Keratinocyte (primary cell): Measurements from ENCODE around the gene COL11A1. TPM values are rescaled to one million over a fixed set of nuclear protein-coding genes. Genes with fewer than 3 reads are reported as not detected.

ENCODE experiments used
- DNase-seq: peaks from one replicate; pipeline ENCODE4 v3.0.0-alpha.2; 2011; ENCODE audit warnings: low read depth, missing footprints, low spot score
- FAIRE-seq: peaks from 2 replicates; lab custom pipeline; 2011; peaks lifted over from hg19 to GRCh38; lab: Jason Lieb, UNC
- H2AFZ ChIP-seq: 2 replicates; pipeline ENCODE4 v1.6.0; 2012; ENCODE audit warnings: low read length, control low read depth, inconsistent platforms; ENCODE audit not compliant: control insufficient read depth
- H3K27ac ChIP-seq: 2 replicates; pipeline ENCODE4 v1.5.1; 2011; ENCODE audit warnings: low read length; ENCODE audit not compliant: control insufficient read depth, insufficient read depth
- H3K27me3 ChIP-seq: 3 replicates; pipeline ENCODE4 v1.6.0; 2011; ENCODE audit warnings: low read length; ENCODE audit not compliant: control insufficient read depth, insufficient read depth; ENCODE audit errors: extremely low read depth
- H3K36me3 ChIP-seq, 2 experiments: 2 replicates in 1 of 2; 3 replicates in 1 of 2; pipeline ENCODE4 v1.5.1; 2011; ENCODE audit warnings: low read length in 2 of 2, mild to moderate bottlenecking in 1 of 2; ENCODE audit not compliant: control insufficient read depth in 2 of 2, insufficient read depth in 2 of 2; ENCODE audit errors: extremely low read depth in 1 of 2
- H3K4me1 ChIP-seq: 3 replicates; pipeline ENCODE4 v1.5.1; 2011; ENCODE audit warnings: low read length; ENCODE audit not compliant: control insufficient read depth, insufficient read depth; ENCODE audit errors: extremely low read depth
- H3K4me2 ChIP-seq: 3 replicates; pipeline ENCODE4 v1.6.0; 2011; ENCODE audit warnings: low read depth, low read length; ENCODE audit not compliant: control insufficient read depth, insufficient read depth; ENCODE audit errors: extremely low read depth
- H3K4me3 ChIP-seq, 3 experiments: fragments of 200-600 bp in 1 of 3; sonication (generic) in 1 of 3; 2 replicates in 2 of 3; 3 replicates in 1 of 3; pipeline ENCODE4 v1.5.1; 2011 to 2016; ENCODE audit warnings: low read length in 3 of 3, mild to moderate bottlenecking in 3 of 3, control low read depth in 2 of 3, inconsistent platforms in 1 of 3, low read depth in 1 of 3, mixed read lengths in 1 of 3, mixed run types in 1 of 3, moderate library complexity in 1 of 3; ENCODE audit not compliant: control insufficient read depth in 2 of 3, insufficient read depth in 2 of 3; ENCODE audit errors: extremely low read depth in 1 of 3
- H3K79me2 ChIP-seq: 2 replicates; pipeline ENCODE4 v1.6.0; 2012; ENCODE audit warnings: low read length; ENCODE audit not compliant: control insufficient read depth, insufficient read depth
- H3K9ac ChIP-seq: 3 replicates; pipeline ENCODE4 v1.6.0; 2011; ENCODE audit warnings: low read length; ENCODE audit not compliant: control insufficient read depth, insufficient read depth; ENCODE audit errors: extremely low read depth
- H3K9me1 ChIP-seq: 3 replicates; pipeline ENCODE4 v1.6.0; 2011; ENCODE audit warnings: low read length; ENCODE audit not compliant: control insufficient read depth, insufficient read depth; ENCODE audit errors: extremely low read depth
- H3K9me3 ChIP-seq: 2 replicates; pipeline ENCODE4 v1.5.1; 2012; ENCODE audit warnings: low read depth, low read length; ENCODE audit not compliant: control insufficient read depth
- H4K20me1 ChIP-seq: 3 replicates; pipeline ENCODE4 v1.6.0; 2011; ENCODE audit warnings: low read length; ENCODE audit not compliant: control insufficient read depth, insufficient read depth; ENCODE audit errors: extremely low read depth
- EZH2 ChIP-seq: IDR thresholded peaks from one replicate; pipeline ENCODE4 v1.6.1; 2012; ENCODE audit warnings: inconsistent platforms, mild to moderate bottlenecking, low read length, moderate library complexity
- dilution Hi-C: fragments of 300-500 bp; cut with MboI; formaldehyde crosslinking; loops from one replicate; pipeline ENCODE4 v1.7.0; 2020; ENCODE audit warnings: low sequenced_read_pairs; ENCODE audit not compliant: extremely low pct_ligation_motif_present
- polyA plus RNA-seq, 5 experiments: library from polyadenylated mRNA; depleted of rRNA in 3 of 5; stranded (reverse) in 3 of 5; stranded (forward) in 1 of 5; unstranded in 1 of 5; fragments of >200 nt; gene quantifications; 1 replicate in 1 of 5; 2 replicates in 3 of 5; 3 replicates in 1 of 5; pipeline versions ENCODE4 v1.2.1 to v1.2.3, GENCODE V29; 2011 to 2012; ENCODE audit warnings: missing spikeins in 2 of 5, low read depth in 1 of 5, low replicate concordance in 1 of 5
- TF ChIP-seq, protein P1 (sequence below), 3 experiments: IDR thresholded peaks in 1 of 3; conservative IDR thresholded peaks in 1 of 3; optimal IDR thresholded peaks in 1 of 3; 2 replicates in 2 of 3; 3 replicates in 1 of 3; pipeline versions ENCODE3 to v1.5.1; 2011; ENCODE audit warnings: low read length in 3 of 3, mild to moderate bottlenecking in 3 of 3, moderate library complexity in 2 of 3, control low read depth in 1 of 3, inconsistent platforms in 1 of 3; ENCODE audit not compliant: insufficient read depth in 2 of 3; ENCODE audit errors: extremely low read depth in 1 of 3

COL11A1 gene
- polyA plus RNA-seq, 1 donor (not counting 4 experiments of a cell fraction or from before 2014, with no cell fraction given): 0.37 TPM

DNA sequence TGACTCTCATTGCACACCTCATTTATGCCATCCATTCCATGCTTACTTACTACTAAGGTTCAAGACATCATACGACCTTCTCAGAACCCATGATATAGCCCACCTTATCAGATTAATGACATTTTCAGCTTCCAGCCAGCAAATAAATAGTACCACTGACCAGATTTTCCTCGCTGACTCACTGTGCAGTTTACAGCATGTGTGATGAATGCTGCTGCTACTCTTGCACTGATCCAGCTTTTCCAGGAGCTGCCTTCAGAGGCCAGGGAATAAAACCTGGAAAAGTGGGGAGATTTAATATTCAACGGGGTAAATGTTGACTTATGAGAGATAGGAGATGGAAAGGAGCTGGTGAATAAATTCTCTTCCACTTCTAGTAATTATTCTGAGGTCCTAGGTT lies 247.1 kb downstream of the COL11A1 start:
- no peak for TF ChIP-seq EZH2
- TF ChIP-seq, protein P1, sequence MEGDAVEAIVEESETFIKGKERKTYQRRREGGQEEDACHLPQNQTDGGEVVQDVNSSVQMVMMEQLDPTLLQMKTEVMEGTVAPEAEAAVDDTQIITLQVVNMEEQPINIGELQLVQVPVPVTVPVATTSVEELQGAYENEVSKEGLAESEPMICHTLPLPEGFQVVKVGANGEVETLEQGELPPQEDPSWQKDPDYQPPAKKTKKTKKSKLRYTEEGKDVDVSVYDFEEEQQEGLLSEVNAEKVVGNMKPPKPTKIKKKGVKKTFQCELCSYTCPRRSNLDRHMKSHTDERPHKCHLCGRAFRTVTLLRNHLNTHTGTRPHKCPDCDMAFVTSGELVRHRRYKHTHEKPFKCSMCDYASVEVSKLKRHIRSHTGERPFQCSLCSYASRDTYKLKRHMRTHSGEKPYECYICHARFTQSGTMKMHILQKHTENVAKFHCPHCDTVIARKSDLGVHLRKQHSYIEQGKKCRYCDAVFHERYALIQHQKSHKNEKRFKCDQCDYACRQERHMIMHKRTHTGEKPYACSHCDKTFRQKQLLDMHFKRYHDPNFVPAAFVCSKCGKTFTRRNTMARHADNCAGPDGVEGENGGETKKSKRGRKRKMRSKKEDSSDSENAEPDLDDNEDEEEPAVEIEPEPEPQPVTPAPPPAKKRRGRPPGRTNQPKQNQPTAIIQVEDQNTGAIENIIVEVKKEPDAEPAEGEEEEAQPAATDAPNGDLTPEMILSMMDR (optimal IDR thresholded peaks at IDR 0.05 in 1 of 3, IDR thresholded peaks at IDR 0.05 in 1 of 3, conservative IDR thresholded peaks at IDR 0.05 in 1 of 3; ENCODE audit: extremely low read depth in 1 of 3, insufficient read depth in 2 of 3, low read length in 3 of 3): no peak
- Histone ChIP-seq H3K9me1 (no peaks in the 10 kb centered on the region), H3K9me3 (no peaks in the 10 kb centered on the region), H4K20me1 (no peaks in the 10 kb centered on the region), H3K27ac (no peak overlapping the region), H2AFZ (no peak overlapping the region), H3K27me3 (no peaks in the 10 kb centered on the region), H3K36me3 (no peaks in the 10 kb centered on the region), H3K4me2 (no peak overlapping the region), H3K9ac (no peak overlapping the region), H3K79me2 (no peaks in the 10 kb centered on the region), H3K4me1 (no peaks in the 10 kb centered on the region), H3K4me3 (no peak overlapping the region)
- DNase-seq (no peak), FAIRE-seq (no peak)
- dilution Hi-C loops: no loop called here

GRCh38 chr1:102858695-102859094 lies 249.6 kb downstream of the COL11A1 start:
- Histone ChIP-seq H3K4me1 (no peaks in the 10 kb centered on the region), H4K20me1 (no peaks in the 10 kb centered on the region), H3K9me1 (no peaks in the 10 kb centered on the region), H3K9me3 (no peaks in the 10 kb centered on the region), H3K79me2 (no peaks in the 10 kb centered on the region), H2AFZ (no peak overlapping the region), H3K4me3 (no peak overlapping the region), H3K27me3 (no peaks in the 10 kb centered on the region), H3K4me2 (no peak overlapping the region), H3K27ac (no peak overlapping the region), H3K9ac (no peak overlapping the region), H3K36me3 (no peaks in the 10 kb centered on the region)
- no peak for TF ChIP-seq EZH2
- TF ChIP-seq, protein P1 (optimal IDR thresholded peaks at IDR 0.05 in 1 of 3, IDR thresholded peaks at IDR 0.05 in 1 of 3, conservative IDR thresholded peaks at IDR 0.05 in 1 of 3; ENCODE audit: extremely low read depth in 1 of 3, insufficient read depth in 2 of 3, low read length in 3 of 3): no peak
- dilution Hi-C loops: no loop called here
- no peak for DNase-seq
- FAIRE-seq: no peak
